ENCODE results near the gene HEMK1. TPM values are rescaled to one million over a fixed set of nuclear protein-coding genes. Genes with fewer than 3 reads are reported as not detected.

The HEMK1 gene
- total RNA-seq, 1 experiment from 2014 or later, result 22.2 TPM

DNA sequence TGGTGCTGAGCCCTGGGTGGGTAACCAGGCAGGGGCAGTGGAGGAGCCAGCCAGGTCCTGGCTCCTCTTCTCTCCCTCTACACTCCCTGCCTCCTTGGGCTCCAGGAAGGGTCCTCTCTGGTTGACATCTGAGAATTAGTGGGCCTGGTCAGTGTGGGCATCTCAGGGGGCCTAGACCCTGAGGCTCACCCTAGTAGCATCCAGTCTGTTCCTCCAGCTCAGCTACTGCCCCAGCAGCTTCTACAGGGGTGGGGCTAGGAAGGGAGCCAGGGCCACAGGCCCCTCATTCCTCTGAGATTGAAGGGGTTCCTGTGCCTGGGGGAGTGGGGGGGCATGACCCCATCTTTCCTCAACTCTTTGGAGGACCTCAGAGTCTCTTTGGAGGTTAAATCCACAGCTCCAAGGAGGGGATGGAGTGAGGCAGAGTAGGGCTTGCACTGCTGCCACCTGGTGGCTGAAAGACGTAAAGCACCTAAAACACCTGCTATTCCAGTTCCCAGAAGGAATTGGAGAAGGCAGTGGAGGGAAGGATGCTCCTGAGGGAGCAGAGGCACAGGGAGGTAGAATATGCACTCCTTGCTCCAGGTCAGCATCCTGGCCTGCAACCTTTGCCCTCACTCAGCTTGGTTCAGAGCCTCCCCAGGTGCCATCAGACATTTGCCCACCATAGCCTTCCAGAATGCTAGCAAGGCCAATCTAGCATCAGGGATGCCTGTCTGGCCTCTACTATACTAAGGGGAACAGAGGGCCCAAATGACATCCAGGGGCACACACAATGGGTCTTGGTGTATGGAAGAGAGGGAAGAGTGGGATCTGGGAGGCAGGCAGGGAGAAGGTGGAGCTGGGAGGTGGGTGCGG lies 26.9 kb upstream of the HEMK1 start:
- Histone ChIP-seq H3K4me2 (ENCODE audit: low read length) (no peak overlapping the region), H3K4me3 (ENCODE audit: low read length) (no peak overlapping the region), H3K9me2 (replicated peaks; ENCODE audit: low read length) (no peaks in the 10 kb centered on the region), H3K4me1 (ENCODE audit: insufficient read depth, low read length) (no peaks in the 10 kb centered on the region), H4K20me1 (ENCODE audit: low read length) (no peaks in the 10 kb centered on the region), H3K36me3 (ENCODE audit: low read depth, low read length) (no peaks in the 10 kb centered on the region), H3K9ac (ENCODE audit: low read length) (no peak overlapping the region), H3K9me3 (ENCODE audit: low read length) (no peaks in the 10 kb centered on the region), H3K27ac (ENCODE audit: low read length) (no peak overlapping the region), H3K79me2 (ENCODE audit: low read length) (no peaks in the 10 kb centered on the region), H2AFZ (ENCODE audit: low read length) (no peak overlapping the region), H3K27me3 (ENCODE audit: low read length) (peaks cover 14% of the 10 kb centered on the region), H3F3A (ENCODE audit: low read length, unreplicated experiment) (no peaks in the 10 kb centered on the region)
- ATAC-seq, result peak; percentile 92
- peak; percentile 88 for DNase-seq
- CTCF ChIA-PET, result interaction anchor here (0.6 to 1.4 kb wide), 5 partner anchors 17 to 185 kb away, joined by 3 to 9 read pairs (median 4); partner anchors contain the start of gene CISH
- TF ChIP-seq EZH2 (IDR thresholded peaks at IDR 0.05; ENCODE audit: low read length, unreplicated experiment) (no peak), EZH2phosphoT487 (IDR thresholded peaks at IDR 0.05; ENCODE audit: borderline replicate concordance, low read length) (no peak), CTCF (conservative IDR thresholded peaks at IDR 0.05; ENCODE audit: low read depth, low read length) (peak; percentile 95)
- intact Hi-C loops (cut with micrococcal nuclease), result loop anchor here (1.0 to 2.0 kb wide), 4 partner anchors 23 to 195 kb away; no protein-coding TSS in a partner anchor
- BruUV-seq (replicated peaks), result no TSS peak
- POLR2A ChIA-PET (ENCODE audit: unreplicated experiment), result no interaction called here

- CTCF ChIA-PET, result no interaction called here
- no peak overlapping the region for H3K27ac ChIP-seq (ENCODE audit: low read length)
- H3K79me2 ChIP-seq (ENCODE audit: low read length), result no peaks in the 10 kb centered on the region
- H3K9me3 ChIP-seq (ENCODE audit: low read length), result no peaks in the 10 kb centered on the region
- no peak overlapping the region for H3K9ac ChIP-seq (ENCODE audit: low read length)
- ATAC-seq (no peak), DNase-seq (no peak)
- no peak overlapping the region for H3K4me3 ChIP-seq (ENCODE audit: low read length)
- POLR2A ChIA-PET (ENCODE audit: unreplicated experiment), result no interaction called here
- no TSS peak for BruUV-seq (replicated peaks)
- no peaks in the 10 kb centered on the region for H3F3A ChIP-seq (ENCODE audit: low read length, unreplicated experiment)
- H4K20me1 ChIP-seq (ENCODE audit: low read length), result no peaks in the 10 kb centered on the region
- no peak overlapping the region for H2AFZ ChIP-seq (ENCODE audit: low read length)
- TF ChIP-seq EZH2phosphoT487 (IDR thresholded peaks at IDR 0.05; ENCODE audit: borderline replicate concordance, low read length) (no peak), EZH2 (IDR thresholded peaks at IDR 0.05; ENCODE audit: low read length, unreplicated experiment) (no peak), CTCF (conservative IDR thresholded peaks at IDR 0.05; ENCODE audit: low read depth, low read length) (no peak)
- H3K4me2 ChIP-seq (ENCODE audit: low read length), result no peak overlapping the region
- H3K9me2 ChIP-seq (replicated peaks; ENCODE audit: low read length), result no peaks in the 10 kb centered on the region
- no peaks in the 10 kb centered on the region for H3K36me3 ChIP-seq (ENCODE audit: low read depth, low read length)
- intact Hi-C loops (cut with micrococcal nuclease), result no loop called here
- no peaks in the 10 kb centered on the region for H3K27me3 ChIP-seq (ENCODE audit: low read length)
- H3K4me1 ChIP-seq (ENCODE audit: insufficient read depth, low read length), result no peaks in the 10 kb centered on the region
Observed at GRCh38 chr3:50545781-50546180, 23.5 kb upstream of the HEMK1 start.

GRCh38 chr3:50549226-50549625 lies 20.1 kb upstream of the HEMK1 start:
- DNase-seq (no peak), ATAC-seq (no peak)
- ChIA-PET POLR2A (ENCODE audit: unreplicated experiment) (no interaction called here), CTCF (no interaction called here)
- H3K9me2 ChIP-seq (replicated peaks; ENCODE audit: low read length), result no peaks in the 10 kb centered on the region
- no peaks in the 10 kb centered on the region for H3K4me1 ChIP-seq (ENCODE audit: insufficient read depth, low read length)
- H3K9ac ChIP-seq (ENCODE audit: low read length), result no peak overlapping the region
- no peak overlapping the region for H3K4me2 ChIP-seq (ENCODE audit: low read length)
- intact Hi-C loops (cut with micrococcal nuclease), result no loop called here
- no peaks in the 10 kb centered on the region for H3K36me3 ChIP-seq (ENCODE audit: low read depth, low read length)
- no peak overlapping the region for H2AFZ ChIP-seq (ENCODE audit: low read length)
- no peaks in the 10 kb centered on the region for H3K79me2 ChIP-seq (ENCODE audit: low read length)
- H3F3A ChIP-seq (ENCODE audit: low read length, unreplicated experiment), result no peaks in the 10 kb centered on the region
- H3K9me3 ChIP-seq (ENCODE audit: low read length), result no peaks in the 10 kb centered on the region
- H3K27ac ChIP-seq (ENCODE audit: low read length), result no peak overlapping the region
- no peak overlapping the region for H3K4me3 ChIP-seq (ENCODE audit: low read length)
- BruUV-seq (replicated peaks), result no TSS peak
- H3K27me3 ChIP-seq (ENCODE audit: low read length), result no peaks in the 10 kb centered on the region
- TF ChIP-seq EZH2 (IDR thresholded peaks at IDR 0.05; ENCODE audit: low read length, unreplicated experiment) (no peak), EZH2phosphoT487 (IDR thresholded peaks at IDR 0.05; ENCODE audit: borderline replicate concordance, low read length) (no peak), CTCF (conservative IDR thresholded peaks at IDR 0.05; ENCODE audit: low read depth, low read length) (no peak)
- H4K20me1 ChIP-seq (ENCODE audit: low read length), result no peaks in the 10 kb centered on the region
